ENCODE results near the gene SLC2A8. TPM values are rescaled to one million over a fixed set of nuclear protein-coding genes. Genes with fewer than 3 reads are reported as not detected.

SLC2A8 gene
- total RNA-seq, 1 donor from 2014 or later: 75.7 TPM

GRCh38 chr9:127445851-127446712 is 49.1 kb downstream of the SLC2A8 start:
- H3K36me3 ChIP-seq: peaks cover 67 to 88% of the 10 kb centered on the region in 2 donors
- intact Hi-C loops (cut with DNase I): no loop called here
- DNase-seq (ENCODE audit: low spot score in 2 of 2): peak in 1 of 2 donors; percentile 51
- TF ChIP-seq, protein P1, sequence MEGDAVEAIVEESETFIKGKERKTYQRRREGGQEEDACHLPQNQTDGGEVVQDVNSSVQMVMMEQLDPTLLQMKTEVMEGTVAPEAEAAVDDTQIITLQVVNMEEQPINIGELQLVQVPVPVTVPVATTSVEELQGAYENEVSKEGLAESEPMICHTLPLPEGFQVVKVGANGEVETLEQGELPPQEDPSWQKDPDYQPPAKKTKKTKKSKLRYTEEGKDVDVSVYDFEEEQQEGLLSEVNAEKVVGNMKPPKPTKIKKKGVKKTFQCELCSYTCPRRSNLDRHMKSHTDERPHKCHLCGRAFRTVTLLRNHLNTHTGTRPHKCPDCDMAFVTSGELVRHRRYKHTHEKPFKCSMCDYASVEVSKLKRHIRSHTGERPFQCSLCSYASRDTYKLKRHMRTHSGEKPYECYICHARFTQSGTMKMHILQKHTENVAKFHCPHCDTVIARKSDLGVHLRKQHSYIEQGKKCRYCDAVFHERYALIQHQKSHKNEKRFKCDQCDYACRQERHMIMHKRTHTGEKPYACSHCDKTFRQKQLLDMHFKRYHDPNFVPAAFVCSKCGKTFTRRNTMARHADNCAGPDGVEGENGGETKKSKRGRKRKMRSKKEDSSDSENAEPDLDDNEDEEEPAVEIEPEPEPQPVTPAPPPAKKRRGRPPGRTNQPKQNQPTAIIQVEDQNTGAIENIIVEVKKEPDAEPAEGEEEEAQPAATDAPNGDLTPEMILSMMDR (IDR thresholded peaks at IDR 0.05): no peak
- peaks cover 6 to 12% of the 10 kb centered on the region in 2 donors for H3K4me1 ChIP-seq
- H3K27me3 ChIP-seq: no peaks in the 10 kb centered on the region
- no peaks in the 10 kb centered on the region for H3K9me3 ChIP-seq
- H3K4me3 ChIP-seq: no peak overlapping the region
- no peak overlapping the region for H3K27ac ChIP-seq

GRCh38 chr9:127446713-127447415 is 49.9 kb downstream of the SLC2A8 start:
- no peak for DNase-seq (ENCODE audit: low spot score in 2 of 2)
- TF ChIP-seq, protein P1 (IDR thresholded peaks at IDR 0.05): no peak
- no peaks in the 10 kb centered on the region for H3K9me3 ChIP-seq
- H3K27ac ChIP-seq: no peak overlapping the region
- no peak overlapping the region for H3K4me3 ChIP-seq
- H3K27me3 ChIP-seq: no peaks in the 10 kb centered on the region
- peaks cover 60 to 80% of the 10 kb centered on the region in 2 donors for H3K36me3 ChIP-seq
- intact Hi-C loops (cut with DNase I): no loop called here
- H3K4me1 ChIP-seq: peaks cover 6 to 12% of the 10 kb centered on the region in 2 donors

DNA sequence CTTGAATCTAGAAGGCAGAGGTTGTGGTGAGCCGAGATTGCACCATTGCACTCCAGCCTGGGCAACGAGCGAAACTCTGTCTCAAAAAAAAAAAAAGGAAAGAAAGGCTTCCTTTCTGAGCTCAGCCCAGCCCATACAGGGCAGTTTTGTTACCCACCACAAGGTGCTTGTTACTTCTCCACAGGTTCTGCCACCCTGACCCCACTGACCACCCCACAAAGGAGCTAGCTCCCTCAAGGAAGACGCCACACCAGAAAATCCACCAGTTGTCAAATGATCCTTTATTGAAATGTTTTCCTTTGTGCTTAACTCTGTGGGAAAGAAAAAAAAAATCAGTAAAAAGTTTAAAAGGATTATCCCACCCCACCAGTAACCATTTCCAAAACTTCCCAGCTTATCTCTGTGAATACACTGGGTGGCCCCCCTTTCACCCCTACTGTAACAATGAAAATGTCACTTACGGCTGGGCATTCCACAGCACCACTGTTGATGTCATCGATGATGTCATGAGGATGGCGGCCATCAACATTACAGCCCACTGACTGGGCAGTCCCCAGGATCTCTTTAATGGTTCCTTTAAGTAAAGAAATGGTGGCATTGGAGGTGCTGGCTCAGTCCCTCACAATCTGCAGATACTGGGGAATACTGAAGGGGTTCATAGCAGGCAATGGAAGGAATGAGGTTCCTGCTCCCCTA is 50.6 kb downstream of the SLC2A8 start:
- Histone ChIP-seq H3K4me3 (no peak overlapping the region), H3K27me3 (no peaks in the 10 kb centered on the region), H3K4me1 (peaks cover 6 to 17% of the 10 kb centered on the region in 2 donors), H3K36me3 (peaks cover 57 to 74% of the 10 kb centered on the region in 2 donors), H3K27ac (no peak overlapping the region), H3K9me3 (no peaks in the 10 kb centered on the region)
- TF ChIP-seq, protein P1 (IDR thresholded peaks at IDR 0.05): no peak
- intact Hi-C loops (cut with DNase I): no loop called here
- no peak for DNase-seq (ENCODE audit: low spot score in 2 of 2)

DNA sequence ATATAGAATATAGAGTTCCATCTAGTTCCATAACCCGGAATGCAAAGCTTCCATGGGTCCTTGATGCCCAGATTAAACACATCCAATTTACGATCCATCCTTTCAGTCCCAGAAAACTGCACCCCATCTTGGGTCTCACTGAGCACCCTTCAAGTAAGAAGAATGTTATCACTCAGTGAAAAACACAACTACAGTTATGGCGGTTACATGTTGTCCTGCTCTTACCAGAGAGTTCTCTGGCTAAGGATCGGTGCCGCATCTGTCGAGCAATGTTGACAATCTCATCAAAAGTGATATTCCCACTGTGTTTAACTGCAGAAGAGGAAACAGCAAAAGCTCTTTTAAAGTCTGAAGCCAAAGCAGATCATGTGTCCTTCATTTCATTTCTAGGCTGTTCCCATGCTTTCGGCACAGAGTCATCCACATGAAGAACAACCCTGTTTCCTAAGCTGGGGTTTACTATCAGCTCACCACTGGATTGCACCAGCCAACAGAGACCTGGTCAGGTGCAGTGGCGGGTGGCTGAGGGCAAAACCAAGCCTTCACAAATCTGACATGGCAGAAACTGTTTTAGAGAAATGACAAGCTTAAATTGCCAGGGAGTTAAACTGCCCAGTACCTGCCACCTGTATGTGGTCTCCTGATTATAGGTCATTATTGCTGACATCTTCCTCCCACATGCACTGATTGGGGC is 51.3 kb downstream of the SLC2A8 start:
- Histone ChIP-seq H3K9me3 (no peaks in the 10 kb centered on the region), H3K27ac (no peak overlapping the region), H3K4me1 (peaks cover 9 to 20% of the 10 kb centered on the region in 2 donors), H3K36me3 (peaks cover 50 to 67% of the 10 kb centered on the region in 2 donors), H3K27me3 (no peaks in the 10 kb centered on the region), H3K4me3 (no peak overlapping the region)
- DNase-seq (ENCODE audit: low spot score in 2 of 2): no peak
- intact Hi-C loops (cut with DNase I): no loop called here
- TF ChIP-seq, protein P1 (IDR thresholded peaks at IDR 0.05): no peak

GRCh38 chr9:127449332-127449966 is 52.5 kb downstream of the SLC2A8 start:
- intact Hi-C loops (cut with DNase I): no loop called here
- Histone ChIP-seq H3K9me3 (no peaks in the 10 kb centered on the region), H3K27me3 (no peaks in the 10 kb centered on the region), H3K4me1 (peaks cover 9 to 20% of the 10 kb centered on the region in 2 donors), H3K27ac (peak overlapping the region in 1 of 2 donors; percentile 94), H3K4me3 (peak overlapping the region; percentile 75 to 82), H3K36me3 (peaks cover 42 to 62% of the 10 kb centered on the region in 2 donors)
- TF ChIP-seq, protein P1 (IDR thresholded peaks at IDR 0.05): no peak
- no peak for DNase-seq (ENCODE audit: low spot score in 2 of 2)

All from ascending aorta (tissue), 2 donors.